ENCODE results near the gene PPP2R5C.

The PPP2R5C gene

DNA sequence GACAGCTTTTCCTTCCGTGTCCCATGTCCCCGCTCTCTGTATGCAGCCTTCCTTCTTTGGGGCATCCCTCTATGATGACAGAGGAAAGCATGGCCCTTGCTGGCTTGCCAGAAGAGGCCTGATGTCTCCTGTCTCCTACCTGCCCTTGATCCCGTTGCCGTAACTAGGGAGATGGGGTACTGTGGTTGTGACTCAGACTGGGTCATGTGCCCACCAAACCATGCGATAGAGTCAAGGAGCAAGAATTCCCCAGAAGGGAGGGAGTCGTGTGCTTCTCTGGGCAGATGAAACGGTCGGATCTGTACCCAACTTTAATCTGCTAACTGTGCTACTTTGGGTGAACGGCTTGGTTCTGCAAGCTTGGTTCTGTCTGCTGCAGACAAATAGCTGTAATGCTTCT lies 103.8 kb downstream of the PPP2R5C start:
- no peak for DNase-seq (ENCODE audit: low spot score)

DNA sequence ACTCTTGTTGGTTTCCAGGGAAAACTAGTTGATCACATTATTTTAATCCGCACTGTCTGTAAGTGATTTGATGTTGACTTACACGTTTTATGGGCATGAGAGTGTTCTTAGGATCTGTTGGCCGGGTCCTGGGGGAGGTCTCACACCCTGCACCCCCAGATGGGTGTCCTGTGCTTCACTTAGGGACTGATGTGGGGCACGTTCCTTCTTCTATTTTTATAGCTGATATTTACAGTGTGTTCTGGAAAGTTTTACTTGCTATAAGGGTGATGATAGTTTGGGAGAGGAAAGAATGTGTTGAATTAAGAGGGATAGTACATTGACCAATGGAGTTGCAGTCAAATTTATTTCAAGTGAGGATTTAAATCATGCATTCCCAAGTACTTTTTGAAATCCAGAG lies 106.3 kb downstream of the PPP2R5C start:
- no peak for DNase-seq (ENCODE audit: low spot score)

DNA sequence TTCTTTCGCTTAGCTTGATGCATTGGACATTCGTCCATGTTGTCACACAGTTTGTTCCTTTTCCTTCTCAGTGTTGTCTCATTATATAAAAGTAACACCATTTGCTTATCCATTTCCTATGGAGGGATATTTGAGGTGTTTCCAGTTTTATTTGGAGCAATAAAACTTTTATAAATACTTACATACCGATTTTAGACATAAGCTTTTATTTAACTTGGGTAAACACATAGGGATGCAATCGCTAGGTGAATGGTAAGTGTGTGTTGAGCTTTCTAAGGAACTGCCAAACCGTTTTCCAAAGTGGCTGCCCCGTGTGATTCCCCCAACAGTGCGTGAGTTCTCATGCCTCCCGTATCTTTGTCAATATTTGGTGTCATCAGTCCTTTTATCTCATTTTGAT lies 107.7 kb downstream of the PPP2R5C start:
- DNase-seq (ENCODE audit: low spot score): no peak

DNA sequence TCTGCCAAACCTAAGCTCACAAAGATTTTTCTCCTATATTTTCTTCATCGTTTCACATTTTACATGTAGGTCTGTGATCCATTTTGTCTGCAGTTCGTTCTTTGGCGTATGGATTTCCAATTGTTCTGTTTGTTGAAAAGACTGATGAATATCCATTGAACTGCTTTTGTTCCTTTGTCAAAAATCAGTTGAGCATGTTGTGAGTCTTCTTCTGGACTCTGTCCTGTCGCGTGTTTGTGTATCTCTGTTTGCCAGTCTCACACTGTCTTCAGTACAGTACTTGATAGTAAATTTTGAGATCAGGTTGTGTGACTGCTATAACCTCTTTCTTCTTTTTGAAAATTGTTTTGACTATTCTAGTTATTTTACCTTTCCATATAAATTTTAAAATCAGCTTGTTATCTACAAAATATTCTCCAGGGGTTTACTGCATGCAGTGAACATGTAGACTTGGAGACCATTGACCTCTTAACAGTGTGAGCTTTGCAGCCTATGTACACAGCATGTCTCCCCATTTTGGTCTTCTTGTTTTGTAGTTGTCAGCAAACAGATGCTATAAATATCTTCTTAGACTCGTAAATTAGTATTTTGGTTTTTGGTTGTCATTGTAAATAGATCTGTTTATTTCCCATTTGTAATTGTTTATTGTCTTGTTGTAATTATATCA lies 108.9 kb downstream of the PPP2R5C start:
- DNase-seq (ENCODE audit: low spot score): no peak

DNA sequence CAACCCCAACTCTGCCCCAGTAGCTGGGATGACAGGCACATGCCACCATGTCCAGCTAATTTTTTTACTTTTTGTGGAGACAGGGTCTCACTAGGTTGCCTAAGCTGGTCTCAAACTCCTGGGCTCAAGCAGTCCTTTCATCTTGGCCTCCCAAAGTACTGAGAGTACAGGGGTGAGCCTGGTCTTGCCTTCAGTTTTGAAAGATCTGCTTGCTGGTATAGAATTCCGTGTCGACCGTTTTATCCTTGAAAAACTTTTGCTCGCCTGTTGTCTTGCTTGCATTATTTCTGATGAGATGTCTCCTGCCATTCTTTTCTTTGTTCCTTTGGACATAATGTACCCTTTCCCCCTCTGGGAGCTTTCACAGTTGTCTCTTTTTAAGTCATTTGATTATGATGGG lies 110.8 kb downstream of the PPP2R5C start:
- DNase-seq (ENCODE audit: low spot score): no peak

DNA sequence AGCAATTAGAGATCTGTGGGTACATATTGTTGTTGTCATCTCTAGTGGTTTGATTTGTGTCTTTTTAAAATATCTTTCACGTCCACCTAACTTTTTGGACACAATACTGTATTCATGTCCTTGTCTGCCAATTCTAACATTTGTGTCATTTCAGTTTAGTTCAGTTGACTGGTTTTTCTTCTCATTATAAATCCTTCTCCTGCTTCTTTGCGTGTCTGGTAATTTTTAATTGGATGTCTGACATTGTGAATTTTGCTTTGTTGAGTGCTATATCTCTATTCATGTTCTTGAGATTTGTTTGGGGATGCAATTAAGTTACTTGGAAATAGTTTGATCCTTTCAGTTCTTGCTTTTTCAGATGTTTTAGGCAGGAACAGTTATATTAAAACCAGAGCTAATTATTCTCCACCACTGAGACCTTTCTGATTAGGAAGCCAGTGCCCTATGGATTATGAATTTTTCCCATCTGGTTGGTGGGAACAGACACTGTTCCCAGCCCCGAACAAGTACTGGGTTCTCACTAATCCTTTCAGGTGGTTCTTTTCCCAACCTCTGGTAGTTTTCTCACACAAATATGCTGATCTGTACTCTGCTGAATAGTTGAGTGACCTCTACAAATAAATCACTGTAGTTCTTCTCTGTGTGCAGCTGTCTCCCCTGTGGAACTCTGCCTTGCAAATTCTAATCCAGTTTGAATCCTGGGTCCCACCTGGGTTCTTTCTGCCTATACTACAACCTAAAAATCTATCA lies 111.7 kb downstream of the PPP2R5C start:
- no peak for DNase-seq (ENCODE audit: low spot score)

DNA sequence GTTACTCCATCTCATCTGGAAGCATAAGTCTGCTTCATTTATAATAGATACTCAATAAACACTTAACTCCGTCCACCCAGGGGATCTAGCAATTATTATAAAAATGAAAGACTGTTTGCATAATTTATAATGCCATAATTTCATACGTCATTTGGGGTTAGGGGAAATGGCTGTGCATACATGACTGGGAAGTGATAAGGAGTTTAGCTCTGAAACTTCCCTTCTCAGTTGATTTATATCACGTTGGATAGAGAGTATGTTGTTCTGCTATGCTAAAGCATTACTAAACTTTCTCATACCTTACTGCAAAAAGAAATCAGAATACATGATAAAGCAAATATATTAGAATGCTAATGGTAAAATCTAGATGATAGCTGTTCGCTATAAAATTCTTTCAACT lies 112.5 kb downstream of the PPP2R5C start:
- no peak for DNase-seq (ENCODE audit: low spot score)

DNA sequence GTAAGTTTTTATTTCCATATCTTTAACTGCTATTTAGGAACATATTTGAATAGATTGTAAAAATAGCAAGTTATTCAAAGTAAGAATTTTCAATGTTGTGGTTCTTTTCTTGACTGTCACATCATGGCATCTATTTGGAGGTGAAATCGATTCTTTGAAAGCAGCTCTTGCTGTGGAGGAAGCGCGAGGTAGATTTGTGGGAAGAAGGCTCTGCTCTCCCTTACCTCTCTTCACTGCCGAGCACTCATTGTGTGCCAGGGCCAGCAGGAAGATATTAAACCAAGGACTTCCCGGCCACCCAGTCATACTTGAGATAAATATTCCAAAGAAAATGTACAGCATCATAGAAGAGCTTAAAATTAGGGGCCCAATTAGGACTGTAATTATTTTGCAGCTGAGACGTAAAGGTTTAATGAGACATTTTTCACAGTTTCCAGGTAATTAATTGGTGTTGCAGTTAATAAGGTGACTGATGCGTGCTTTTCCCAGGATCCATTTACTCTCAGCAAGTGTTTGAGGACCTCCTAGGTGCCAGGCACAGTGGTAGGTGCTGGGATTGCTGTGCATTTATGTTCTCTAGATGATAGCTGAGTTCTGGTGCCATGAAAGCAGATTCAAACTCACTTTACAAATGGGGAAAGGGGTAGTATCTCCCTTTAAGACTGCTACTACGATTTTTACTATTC lies 113.7 kb downstream of the PPP2R5C start:
- DNase-seq (ENCODE audit: low spot score): no peak

DNA sequence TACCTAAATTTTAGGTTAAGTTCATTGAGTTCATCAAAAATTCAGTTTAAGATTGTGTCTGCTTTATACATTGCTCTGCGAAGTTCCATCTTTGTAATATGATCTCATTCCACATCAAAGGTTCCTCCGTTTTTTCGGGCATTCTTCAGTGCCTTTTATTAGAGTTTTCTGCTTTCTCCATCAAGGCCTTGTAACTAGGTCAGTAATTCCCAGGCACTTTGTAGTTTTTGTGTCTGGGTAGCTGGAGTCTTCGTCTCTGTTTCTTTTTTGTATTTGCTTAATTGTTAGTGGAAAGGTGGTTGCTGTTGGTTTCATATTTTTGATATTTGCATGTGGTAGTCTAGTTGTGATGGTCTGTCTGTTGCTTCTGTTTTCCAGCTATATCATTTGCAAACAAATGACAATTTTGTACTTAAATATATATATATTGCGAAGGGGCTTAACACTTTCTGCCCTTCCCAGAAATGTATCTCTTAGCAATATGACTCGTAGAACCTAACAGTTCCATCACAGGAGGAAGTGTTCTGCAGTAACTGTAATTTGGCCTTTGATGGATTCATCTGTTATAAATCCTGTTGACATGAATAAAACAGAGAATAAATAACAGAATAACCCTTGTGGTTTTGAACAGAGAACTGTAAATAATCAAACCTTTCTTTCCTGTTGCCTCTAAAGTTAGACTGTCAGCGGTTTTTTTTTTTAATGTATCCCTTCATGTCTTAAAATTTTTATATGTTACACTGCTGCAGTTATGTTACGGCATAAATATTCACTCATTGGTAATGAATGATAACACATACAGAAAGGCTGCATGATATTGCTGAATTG lies 114.4 kb downstream of the PPP2R5C start:
- no peak for DNase-seq (ENCODE audit: low spot score)

DNA sequence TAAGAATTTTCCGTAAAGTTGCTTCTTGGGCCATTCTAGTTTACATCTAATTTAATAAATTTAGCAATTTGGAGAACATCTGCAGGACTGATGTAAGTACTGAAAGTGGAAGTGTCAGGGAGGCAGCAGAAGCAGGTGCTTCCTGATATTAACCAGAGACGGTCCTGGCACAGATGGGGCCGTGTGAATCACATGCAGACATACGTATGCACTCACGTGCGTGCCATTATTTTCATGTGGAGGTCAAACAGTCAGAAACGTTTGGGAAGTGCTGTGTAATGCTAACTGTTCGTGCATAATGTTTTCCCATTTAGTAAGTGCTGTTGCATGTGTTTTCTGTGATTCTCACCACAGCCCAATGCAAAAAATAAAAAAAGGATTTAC lies 115.0 kb downstream of the PPP2R5C start:
- DNase-seq (ENCODE audit: low spot score): no peak

DNA sequence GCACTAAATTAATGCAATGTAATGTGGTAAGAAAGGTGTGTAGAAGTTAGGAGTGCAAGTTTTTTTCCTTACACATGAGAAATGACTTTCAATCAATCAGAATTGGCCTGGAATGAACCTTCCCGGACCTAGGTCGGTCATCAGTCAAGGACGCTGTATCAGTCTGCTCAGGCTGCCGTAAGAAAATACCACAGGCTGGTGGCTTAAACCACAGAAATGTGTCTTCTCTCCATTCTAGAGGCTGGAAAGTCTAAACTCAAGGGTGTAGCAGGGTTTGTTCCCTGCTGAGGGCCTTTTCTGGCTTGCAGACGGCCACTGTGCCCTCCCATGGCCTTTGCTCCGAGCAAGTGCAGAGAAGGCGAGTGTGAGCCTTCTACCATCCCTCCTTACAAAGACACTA lies 116.3 kb downstream of the PPP2R5C start:
- DNase-seq (ENCODE audit: low spot score): no peak

DNA sequence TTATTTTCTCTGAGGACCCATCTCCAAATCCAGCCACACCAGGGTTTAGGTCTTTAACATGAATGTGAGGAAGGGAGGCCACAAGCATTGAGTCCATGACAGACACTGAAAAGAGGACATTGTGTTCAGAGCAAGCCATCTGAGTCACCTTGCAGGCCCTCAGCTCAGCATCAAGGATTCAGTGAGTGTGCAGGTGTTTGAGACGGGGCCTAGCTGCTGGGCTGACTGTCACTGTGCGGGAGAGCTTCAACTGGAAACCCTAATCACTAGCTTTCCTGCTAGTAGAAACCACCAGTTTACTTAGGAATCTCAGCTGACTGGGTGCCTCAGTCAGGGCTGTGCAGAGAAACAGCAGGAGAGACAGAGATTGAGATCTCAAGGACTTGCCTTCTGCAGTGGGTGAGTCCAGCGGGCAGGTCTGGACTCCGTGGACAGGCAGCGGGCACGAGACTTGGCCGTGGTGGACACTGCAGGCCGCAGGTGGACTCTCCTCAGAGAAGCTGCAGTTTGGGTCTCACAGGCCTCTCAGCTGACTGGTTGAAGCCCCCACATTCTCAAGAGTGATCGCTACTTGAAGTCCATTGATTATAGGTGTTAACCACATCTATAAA lies 116.8 kb downstream of the PPP2R5C start:
- DNase-seq (ENCODE audit: low spot score): no peak

DNA sequence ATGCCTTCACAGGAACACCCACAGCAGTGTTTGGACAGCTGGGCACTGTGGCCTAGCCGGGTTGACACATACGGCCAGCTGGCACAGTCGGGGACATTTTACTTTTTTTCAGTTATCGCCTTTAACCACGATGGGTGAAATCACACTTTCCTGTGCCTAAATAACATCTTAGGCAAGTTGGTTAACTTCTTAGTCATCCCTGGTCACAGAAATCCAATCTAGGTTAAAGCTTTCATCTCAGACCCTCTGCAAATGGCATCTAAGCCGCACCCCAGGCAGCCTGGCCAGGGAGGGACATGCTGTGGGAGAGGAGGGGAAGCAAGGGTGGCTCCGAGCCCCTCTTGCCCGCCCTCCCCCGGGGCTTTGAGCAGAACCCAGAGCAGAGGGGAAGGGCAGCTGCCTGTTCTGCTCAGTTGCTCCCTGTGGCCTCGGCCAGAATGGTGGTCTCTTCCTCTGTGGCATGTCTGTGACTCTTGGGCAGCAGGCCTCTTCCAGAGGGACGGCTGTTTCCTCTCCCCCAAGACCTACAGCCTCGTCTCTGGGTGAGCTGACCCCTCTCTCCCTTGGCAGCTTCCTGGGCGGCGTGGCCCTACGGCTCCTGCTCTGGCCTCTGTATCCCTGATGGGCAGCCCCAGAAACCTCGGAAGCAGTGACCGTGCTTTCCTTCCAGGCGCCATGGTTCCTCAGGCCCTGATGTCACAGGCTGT lies 117.5 kb downstream of the PPP2R5C start:
- no peak for DNase-seq (ENCODE audit: low spot score)

DNA sequence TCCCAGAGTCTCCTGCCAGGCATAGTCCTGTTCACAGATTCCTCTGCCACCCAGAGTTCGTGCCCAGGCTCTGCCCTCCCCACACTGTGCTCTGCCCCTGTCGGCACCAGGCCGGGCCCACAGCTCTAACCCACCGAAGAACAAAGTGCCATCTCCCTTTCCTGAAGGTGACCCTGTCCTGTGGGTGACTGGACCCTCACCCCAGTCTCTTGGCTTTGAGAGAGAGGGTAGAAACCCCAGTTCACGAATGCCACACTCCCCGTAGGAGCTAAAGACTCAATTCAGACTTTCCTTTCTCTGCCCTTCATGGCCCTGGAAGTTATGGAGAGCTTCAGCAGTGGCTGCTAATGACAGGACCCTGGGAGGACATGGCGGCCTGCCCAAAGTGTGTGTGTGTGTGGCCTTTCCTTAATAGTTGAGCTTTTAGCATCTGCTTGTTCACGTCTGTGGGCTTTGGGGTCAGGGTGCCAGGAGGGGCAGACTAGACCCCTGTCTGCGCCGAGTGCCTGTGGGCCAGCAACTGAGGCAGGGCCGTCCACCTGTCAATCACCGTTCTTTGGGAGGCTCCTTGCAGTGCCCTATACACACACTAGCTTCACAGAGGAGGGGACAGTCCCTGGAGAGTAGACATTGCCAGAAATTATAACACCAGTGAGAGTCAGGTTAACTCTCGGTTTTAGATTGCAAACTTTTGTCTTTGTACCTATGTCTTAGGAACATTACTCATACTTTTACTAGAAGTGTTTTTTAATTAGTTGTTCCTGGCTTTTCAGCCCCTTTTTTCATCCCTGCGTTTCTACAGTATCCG lies 118.2 kb downstream of the PPP2R5C start:
- no peak for DNase-seq (ENCODE audit: low spot score)

DNA sequence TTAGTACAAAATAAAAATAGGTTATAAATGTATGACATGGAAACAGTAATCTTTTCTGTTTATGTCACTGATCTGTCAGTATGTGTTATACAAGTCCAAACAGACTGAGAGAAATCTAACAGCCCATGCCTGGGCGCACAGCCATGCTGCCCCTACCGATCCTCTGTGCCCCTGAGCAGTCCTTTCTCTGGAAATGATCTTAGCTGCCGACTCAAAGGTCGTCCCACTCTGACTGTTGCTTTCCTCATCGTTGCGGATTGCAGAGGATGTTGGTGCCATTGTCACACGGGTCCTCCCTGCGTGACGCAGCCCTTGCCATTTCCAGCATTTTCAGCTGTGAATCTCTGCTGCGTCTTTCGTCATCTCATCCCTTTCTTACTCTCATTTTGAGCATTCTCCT lies 119.9 kb downstream of the PPP2R5C start:
- DNase-seq (ENCODE audit: low spot score): no peak

DNA sequence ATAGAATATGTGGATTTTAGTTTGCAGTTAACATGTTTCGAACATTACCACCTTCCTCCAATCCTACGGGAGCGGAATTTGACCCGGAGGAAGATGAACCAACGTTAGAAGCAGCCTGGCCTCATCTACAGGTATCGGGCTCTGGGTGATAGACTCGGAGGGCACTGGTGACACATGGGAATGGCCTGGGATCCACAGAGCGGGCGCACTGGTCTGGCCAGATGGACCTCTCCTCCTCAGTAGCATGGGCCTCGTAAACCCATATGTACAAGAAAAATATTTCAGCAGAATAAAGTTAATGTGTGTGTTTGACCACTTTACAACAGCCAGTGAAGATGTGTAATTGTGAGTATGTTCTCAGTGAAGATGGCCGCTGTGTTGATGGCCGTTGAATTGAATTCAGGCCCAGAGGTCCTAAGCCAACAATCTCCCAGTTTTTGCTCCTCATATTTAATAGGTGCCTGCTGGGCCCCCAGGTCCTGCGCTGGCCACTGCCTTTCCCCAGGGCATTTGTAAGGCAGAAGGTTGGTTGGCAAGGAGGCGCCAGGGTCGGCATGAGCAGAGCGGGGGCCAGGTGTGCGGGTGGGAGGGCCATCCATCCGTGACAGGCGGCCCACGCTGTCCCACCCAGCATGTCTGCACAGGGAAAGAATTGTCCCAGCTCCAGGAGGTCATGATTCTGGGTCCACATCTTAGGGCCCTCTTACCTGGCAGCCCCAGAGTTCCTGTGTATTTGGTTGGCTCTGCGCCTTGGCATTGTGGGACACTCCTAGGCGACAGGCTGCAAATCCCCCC lies 120.8 kb downstream of the PPP2R5C start:
- DNase-seq (ENCODE audit: low spot score): no peak

DNA sequence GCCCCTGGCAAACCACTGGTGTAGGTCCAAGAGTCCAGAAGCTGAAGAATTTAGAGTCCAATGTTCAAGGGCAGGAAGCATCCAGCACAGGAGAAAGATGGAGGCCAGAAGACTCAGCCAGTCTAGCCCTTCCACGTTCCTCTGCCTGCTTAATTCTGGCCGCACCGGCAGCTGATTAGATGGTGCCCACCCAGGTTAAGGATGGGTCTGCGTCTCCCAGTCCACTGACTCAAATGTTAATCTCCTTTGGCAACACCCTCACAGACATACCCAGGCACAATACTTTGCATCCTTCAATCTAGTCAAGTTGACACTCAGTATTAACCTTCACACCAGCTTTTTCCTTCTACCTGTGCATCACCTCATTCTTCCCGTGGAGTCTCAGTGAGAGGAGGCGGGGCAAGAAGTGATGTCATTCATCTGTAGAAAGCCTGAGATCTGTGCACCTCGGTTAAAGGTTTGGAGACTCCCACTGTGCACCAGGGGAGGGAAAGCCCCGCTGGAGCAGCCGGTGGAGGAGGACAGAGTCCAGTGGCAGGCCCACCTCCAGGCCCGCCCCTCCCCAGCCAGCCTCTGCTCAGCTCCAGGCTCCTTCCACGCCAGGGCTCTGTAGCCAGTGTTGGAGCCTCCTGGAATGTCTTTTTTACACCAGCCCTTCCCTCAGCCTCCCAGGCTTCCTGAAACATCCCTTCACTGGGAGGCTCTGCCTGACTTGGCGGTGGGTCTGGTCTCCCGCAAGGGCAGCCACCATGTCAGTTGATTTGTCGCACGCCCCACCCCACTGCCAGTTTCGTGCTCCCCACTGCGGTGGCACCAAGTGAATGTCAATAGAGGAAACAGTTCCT lies 122.8 kb downstream of the PPP2R5C start:
- DNase-seq (ENCODE audit: low spot score): no peak

DNA sequence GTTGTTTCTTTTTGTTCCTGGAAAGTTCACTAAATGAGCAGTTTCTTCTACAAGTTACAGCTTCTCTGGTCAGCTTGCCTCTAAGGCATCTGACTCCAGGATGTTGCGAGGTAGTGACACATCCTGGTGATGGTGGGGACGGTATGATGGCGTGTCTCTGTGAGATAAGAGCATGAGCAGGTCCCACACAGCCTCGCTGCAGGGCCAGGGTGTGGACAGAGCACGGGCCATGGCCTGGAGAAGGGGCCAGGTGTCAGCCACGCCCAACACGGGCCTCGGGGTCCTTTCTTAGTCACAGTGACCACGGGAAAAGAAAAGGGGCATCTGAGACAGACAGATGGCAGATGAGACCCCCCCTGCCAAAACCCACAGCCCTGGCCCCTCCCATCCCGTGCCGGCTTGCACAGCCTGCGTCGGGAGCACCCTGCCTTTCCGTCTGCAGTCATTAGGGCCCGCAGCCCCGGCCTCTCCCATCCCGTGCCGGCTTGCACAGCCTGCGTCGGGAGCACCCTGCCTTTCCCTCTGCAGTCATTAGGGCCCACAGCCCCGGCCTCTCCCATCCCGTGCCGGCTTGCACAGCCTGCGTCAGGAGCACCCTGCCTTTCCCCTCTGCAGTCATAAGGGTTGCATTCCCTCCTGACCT lies 123.5 kb downstream of the PPP2R5C start:
- no peak for DNase-seq (ENCODE audit: low spot score)

Measured in ecto neural progenitor cell (in vitro differentiated cells).